ENCODE measurements around the gene KCNK17.

Gene KCNK17

GRCh38 chr6:39342692-39343395 is 28.6 kb upstream of the KCNK17 start:
- Mint-ChIP-seq H3K9me3 (no peaks in the 10 kb centered on the region), H3K4me3 (no peak overlapping the region), H3K4me1 (ENCODE audit: low read depth) (peaks cover 9% of the 10 kb centered on the region), H3K27ac (no peak overlapping the region), H3K36me3 (ENCODE audit: low read depth) (no peaks in the 10 kb centered on the region), H3K27me3 (peaks cover 5% of the 10 kb centered on the region)

DNA sequence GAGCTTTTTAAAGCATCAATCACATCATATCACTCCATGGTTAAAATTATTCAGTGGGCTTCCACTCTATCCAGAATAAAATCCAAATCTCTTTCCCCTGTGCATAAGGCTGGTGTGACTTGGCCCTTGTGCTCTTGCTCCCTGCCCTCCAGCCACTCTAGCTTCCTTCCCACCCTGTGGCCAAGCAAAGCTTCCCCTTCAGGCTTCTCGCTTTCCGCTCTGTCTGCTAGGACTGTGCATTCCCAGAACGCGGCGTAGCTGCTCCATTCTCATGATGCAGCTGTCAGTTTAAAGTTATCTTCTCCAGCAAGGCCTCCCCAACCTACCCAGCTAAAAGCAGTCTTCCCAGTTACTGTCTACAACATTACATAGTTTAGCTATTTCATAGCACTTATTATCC is 27.7 kb upstream of the KCNK17 start:
- H3K27me3 Mint-ChIP-seq, result peaks cover 9% of the 10 kb centered on the region
- peaks cover 14% of the 10 kb centered on the region for H3K4me1 Mint-ChIP-seq (ENCODE audit: low read depth)
- no peaks in the 10 kb centered on the region for H3K9me3 Mint-ChIP-seq
- H3K4me3 Mint-ChIP-seq, result no peak overlapping the region
- H3K27ac Mint-ChIP-seq, result no peak overlapping the region
- H3K36me3 Mint-ChIP-seq (ENCODE audit: low read depth), result no peaks in the 10 kb centered on the region

- Mint-ChIP-seq H3K36me3 (ENCODE audit: low read depth) (no peaks in the 10 kb centered on the region), H3K27ac (no peak overlapping the region), H3K4me1 (ENCODE audit: low read depth) (peaks cover 20% of the 10 kb centered on the region), H3K4me3 (no peak overlapping the region), H3K27me3 (peaks cover 9% of the 10 kb centered on the region), H3K9me3 (no peaks in the 10 kb centered on the region)
Measured at GRCh38 chr6:39341352-39341751, 27.1 kb upstream of the KCNK17 start.

DNA sequence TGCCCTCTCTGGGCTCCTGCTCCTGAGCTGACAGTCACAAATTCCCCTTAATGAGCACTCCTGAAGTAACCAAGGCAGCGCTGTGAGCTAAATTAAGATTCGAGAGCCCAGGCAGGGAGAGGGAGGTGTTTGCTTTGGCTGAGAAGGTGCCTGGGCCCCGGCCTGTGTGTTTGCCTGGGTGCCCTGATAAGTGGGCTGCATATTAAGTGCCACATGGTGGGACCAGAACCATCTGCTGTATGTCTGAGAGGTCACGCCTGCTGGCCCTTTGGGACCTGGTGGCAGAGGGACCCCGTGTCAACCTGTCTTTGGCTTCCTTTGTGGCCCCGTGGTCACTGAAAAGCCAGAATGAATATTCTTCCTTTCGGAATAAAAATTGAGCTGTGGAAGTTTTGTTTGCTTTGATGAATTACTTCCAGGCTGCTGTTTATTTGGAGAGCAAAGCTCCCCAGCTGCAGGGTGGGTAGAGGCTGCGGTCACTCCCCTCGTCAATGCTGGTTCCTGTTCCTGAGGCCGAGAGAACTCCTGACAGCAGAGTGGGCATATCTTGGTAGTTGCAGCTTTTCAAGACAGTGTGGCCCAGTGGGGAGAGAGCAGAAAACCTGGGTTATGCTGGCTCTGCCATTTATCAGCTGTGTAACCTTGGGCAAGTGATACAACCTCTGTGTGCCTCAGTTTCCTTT is 25.8 kb upstream of the KCNK17 start:
- Mint-ChIP-seq H3K27me3 (peaks cover 13% of the 10 kb centered on the region), H3K4me3 (no peak overlapping the region), H3K9me3 (no peaks in the 10 kb centered on the region), H3K36me3 (ENCODE audit: low read depth) (no peaks in the 10 kb centered on the region), H3K27ac (no peak overlapping the region), H3K4me1 (ENCODE audit: low read depth) (peaks cover 27% of the 10 kb centered on the region)

GRCh38 chr6:39339096-39339867 is 25.1 kb upstream of the KCNK17 start:
- peaks cover 27% of the 10 kb centered on the region for H3K4me1 Mint-ChIP-seq (ENCODE audit: low read depth)
- H3K27ac Mint-ChIP-seq, result no peak overlapping the region
- no peaks in the 10 kb centered on the region for H3K36me3 Mint-ChIP-seq (ENCODE audit: low read depth)
- H3K4me3 Mint-ChIP-seq, result no peak overlapping the region
- H3K9me3 Mint-ChIP-seq, result no peaks in the 10 kb centered on the region
- peaks cover 13% of the 10 kb centered on the region for H3K27me3 Mint-ChIP-seq

GRCh38 chr6:39338397-39338796 is 24.2 kb upstream of the KCNK17 start:
- Mint-ChIP-seq H3K4me3 (no peak overlapping the region), H3K4me1 (ENCODE audit: low read depth) (peaks cover 27% of the 10 kb centered on the region), H3K9me3 (no peaks in the 10 kb centered on the region), H3K27ac (no peak overlapping the region), H3K27me3 (peaks cover 13% of the 10 kb centered on the region), H3K36me3 (ENCODE audit: low read depth) (no peaks in the 10 kb centered on the region)

DNA sequence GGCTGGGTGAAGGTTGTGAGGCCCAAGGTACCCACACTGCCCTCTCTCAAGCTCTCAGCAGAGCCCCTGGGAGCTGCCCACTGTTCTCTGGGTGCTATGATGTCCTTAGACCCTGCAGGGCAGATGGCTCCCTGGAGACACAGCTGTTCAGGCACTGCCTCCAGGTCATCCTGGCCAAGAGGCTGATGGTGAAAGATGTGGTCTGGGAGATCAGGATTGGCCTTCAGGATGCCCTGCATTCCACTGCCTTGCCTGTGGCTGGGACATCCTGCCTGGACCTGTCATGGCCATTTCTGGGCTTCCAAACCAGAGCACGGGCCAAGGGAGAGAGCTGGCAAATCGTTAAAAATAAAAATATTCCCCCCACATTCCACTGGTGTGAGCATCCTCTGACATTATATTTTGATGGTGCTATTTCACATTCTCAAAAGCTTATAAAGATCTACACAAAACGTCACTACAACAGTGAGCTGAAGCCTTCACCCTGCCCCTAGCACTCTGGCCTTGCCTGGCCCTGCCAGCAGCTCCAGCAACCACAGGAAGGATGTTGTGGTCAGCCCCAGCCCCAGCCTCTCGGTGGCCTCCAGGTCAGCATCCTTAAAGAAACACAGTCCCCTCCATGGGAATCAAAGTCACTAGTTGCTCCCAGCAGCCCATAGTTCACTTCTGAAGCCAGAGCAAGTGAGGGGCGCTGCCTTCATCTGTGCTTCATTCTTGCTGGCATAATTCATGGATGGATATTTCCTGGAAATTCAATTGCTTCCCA is 21.7 kb upstream of the KCNK17 start:
- H3K4me1 Mint-ChIP-seq (ENCODE audit: low read depth), result peaks cover 24% of the 10 kb centered on the region
- no peak overlapping the region for H3K27ac Mint-ChIP-seq

GRCh38 chr6:39333644-39334438 is 19.6 kb upstream of the KCNK17 start:
- peaks cover 21% of the 10 kb centered on the region for H3K27me3 Mint-ChIP-seq
- peaks cover 27% of the 10 kb centered on the region for H3K4me1 Mint-ChIP-seq (ENCODE audit: low read depth)
- H3K4me3 Mint-ChIP-seq, result no peak overlapping the region
- no peak overlapping the region for H3K27ac Mint-ChIP-seq
- H3K9me3 Mint-ChIP-seq, result no peaks in the 10 kb centered on the region
- no peaks in the 10 kb centered on the region for H3K36me3 Mint-ChIP-seq (ENCODE audit: low read depth)

More for the DNA sequence above, 21.7 kb upstream of the KCNK17 start:
- H3K36me3 Mint-ChIP-seq (ENCODE audit: low read depth), result no peaks in the 10 kb centered on the region
- peaks cover 21% of the 10 kb centered on the region for H3K27me3 Mint-ChIP-seq
- H3K9me3 Mint-ChIP-seq, result no peaks in the 10 kb centered on the region
- H3K4me3 Mint-ChIP-seq, result no peak overlapping the region

DNA sequence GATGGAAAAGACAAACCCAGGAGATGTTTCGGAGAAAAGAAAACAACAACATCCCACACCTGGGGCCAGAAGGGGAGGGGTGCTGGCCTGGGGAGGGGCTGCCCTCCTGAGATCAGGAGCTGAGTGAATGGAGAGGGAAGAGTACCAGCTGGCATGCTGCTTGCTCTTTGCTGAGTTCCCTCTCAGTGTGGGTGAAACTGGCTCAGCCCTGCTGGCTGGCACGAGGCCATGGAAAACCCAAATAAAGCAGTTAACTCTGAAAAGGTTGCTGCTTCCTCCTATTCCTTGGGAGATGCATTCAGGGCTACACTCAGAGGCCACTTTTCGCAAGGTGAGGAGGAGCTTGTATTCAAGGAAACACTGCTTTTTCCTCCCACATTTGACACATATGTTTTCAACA is 16.3 kb upstream of the KCNK17 start:
- Mint-ChIP-seq H3K27ac (no peak overlapping the region), H3K27me3 (peaks cover 12% of the 10 kb centered on the region), H3K4me1 (ENCODE audit: low read depth) (peaks cover 3% of the 10 kb centered on the region), H3K36me3 (ENCODE audit: low read depth) (no peaks in the 10 kb centered on the region), H3K4me3 (no peak overlapping the region), H3K9me3 (no peaks in the 10 kb centered on the region)

DNA sequence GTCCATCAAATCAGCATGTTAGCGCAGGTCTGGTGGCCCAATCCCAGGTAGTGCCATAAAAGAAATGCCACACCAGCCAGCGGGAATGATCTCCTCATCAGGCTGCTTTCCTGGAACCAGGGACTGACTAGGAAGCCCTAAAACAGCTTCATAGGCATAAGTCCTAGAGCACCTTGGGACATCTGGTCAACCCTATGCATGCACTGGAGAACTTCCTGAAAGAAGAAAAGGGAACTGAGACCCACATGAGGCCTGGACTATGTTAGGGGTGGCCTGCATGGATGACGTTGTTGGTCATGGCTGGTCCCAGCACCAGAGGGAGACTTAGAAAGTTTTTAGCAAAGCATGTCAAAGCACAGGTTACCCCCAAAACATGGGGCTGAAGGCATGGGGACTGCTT is 15.8 kb upstream of the KCNK17 start:
- peaks cover 3% of the 10 kb centered on the region for H3K4me1 Mint-ChIP-seq (ENCODE audit: low read depth)

GRCh38 chr6:39328066-39328465 is 13.8 kb upstream of the KCNK17 start:
- no peaks in the 10 kb centered on the region for H3K36me3 Mint-ChIP-seq (ENCODE audit: low read depth)
- no peak overlapping the region for H3K4me3 Mint-ChIP-seq
- peaks cover 17% of the 10 kb centered on the region for H3K27me3 Mint-ChIP-seq
- no peaks in the 10 kb centered on the region for H3K9me3 Mint-ChIP-seq
- H3K27ac Mint-ChIP-seq, result no peak overlapping the region
- H3K4me1 Mint-ChIP-seq (ENCODE audit: low read depth), result peaks cover 3% of the 10 kb centered on the region

More for the DNA sequence above, 15.8 kb upstream of the KCNK17 start:
- Mint-ChIP-seq H3K4me3 (no peak overlapping the region), H3K9me3 (no peaks in the 10 kb centered on the region), H3K27me3 (peaks cover 17% of the 10 kb centered on the region), H3K27ac (no peak overlapping the region), H3K36me3 (ENCODE audit: low read depth) (no peaks in the 10 kb centered on the region)

DNA sequence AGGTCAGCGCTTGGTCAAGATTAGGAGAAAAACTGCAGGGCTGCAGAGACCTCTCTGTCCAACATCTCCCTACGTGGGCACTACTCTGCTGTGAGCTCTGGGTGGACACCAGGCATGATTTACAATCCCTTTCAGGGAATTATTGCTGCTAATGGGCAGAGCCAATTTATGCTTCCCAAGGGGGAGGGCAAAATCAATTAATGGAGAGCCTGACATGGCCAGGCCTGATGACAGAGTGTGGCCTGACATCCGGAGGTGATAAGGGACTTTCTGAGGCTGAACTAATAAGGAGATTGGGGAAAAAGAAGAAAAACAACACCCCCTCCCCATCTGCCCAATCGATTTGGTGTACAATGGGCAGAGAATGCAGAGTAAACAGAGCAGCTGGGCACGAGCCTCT is 13.3 kb upstream of the KCNK17 start:
- no peak overlapping the region for H3K27ac Mint-ChIP-seq

GRCh38 chr6:39322306-39322850 is 8.2 kb upstream of the KCNK17 start, which contains the start of gene KCNK16:
Gene KCNK16, minus strand, starts transcription at chr6:39322702. Its CDS starts 162 bp downstream, at chr6:39322540.
- H3K27ac Mint-ChIP-seq, result no peak within 1 kb of the TSS
- H3K9me3 Mint-ChIP-seq, result no peaks in the 10 kb centered on the region
- H3K4me3 Mint-ChIP-seq, result no peak within 1 kb of the TSS
- no peaks in the 10 kb centered on the region for H3K4me1 Mint-ChIP-seq (ENCODE audit: low read depth)
- no peaks in the 10 kb centered on the region for H3K36me3 Mint-ChIP-seq (ENCODE audit: low read depth)
- H3K27me3 Mint-ChIP-seq, result peaks cover 12% of the 10 kb centered on the region

More for the DNA sequence above, 13.3 kb upstream of the KCNK17 start:
- Mint-ChIP-seq H3K36me3 (ENCODE audit: low read depth) (no peaks in the 10 kb centered on the region), H3K27me3 (peaks cover 12% of the 10 kb centered on the region), H3K4me3 (no peak overlapping the region), H3K4me1 (ENCODE audit: low read depth) (peaks cover 3% of the 10 kb centered on the region), H3K9me3 (no peaks in the 10 kb centered on the region)

GRCh38 chr6:39321761-39322160 is 7.5 kb upstream of the KCNK17 start:
- H3K9me3 Mint-ChIP-seq, result no peaks in the 10 kb centered on the region
- peaks cover 10% of the 10 kb centered on the region for H3K27me3 Mint-ChIP-seq
- H3K4me3 Mint-ChIP-seq, result no peak overlapping the region
- H3K27ac Mint-ChIP-seq, result no peak overlapping the region
- H3K4me1 Mint-ChIP-seq (ENCODE audit: low read depth), result no peaks in the 10 kb centered on the region
- no peaks in the 10 kb centered on the region for H3K36me3 Mint-ChIP-seq (ENCODE audit: low read depth)
